Hematopoietic multipotent progenitor cell treated with erythropoietin and hydrocortisone succinate and interleukin-3 and kit ligand, for 15 days (in vitro differentiated cells): Measurements from ENCODE around the gene DPYD.
"Not testable (repeated sequence)": the region's sequence is repeated elsewhere in the genome, so short reads cannot be mapped to it uniquely, and the experiment has no call there.

Experiments
- DNase-seq: peaks from one replicate; pipeline ENCODE4 v3.0.0-alpha.2; 2015; ENCODE audit warnings: low spot score

Gene DPYD

DNA sequence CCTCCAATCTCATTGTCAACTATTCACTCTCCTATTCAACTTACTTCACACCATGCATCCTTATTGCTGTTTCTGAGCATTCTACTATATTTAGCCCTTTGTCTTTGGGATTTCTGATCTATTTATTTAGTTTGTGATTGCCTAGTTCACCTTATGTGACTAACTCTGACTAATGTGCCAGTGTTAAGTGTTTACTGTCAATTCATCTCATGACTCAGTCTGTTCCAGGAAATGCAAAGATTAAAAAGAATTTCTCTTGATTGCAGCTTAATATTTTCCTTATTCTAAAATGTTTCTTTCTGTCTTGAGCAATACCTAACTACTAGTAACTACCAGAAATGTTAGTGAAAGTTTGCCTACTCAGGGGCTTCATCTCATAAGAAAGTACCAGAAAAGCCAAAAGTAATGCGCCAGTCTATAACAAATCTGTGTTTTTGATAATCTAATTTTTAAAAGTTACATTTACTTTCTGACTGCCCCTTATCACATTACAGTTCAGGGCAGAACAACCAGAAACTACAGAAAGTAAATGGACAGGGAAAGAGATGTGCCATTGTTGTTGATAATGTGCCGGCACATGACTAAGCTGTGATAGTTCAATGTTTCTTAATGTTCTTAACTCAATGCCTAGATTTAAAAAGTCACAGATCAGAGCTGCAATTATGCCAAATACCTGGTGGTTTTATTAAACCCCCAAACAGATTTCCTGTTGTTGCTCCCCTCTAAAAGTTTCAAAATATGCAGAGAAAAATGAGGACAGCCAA lies 642.8 kb downstream of the DPYD start:
- DNase-seq, result no peak

DNA sequence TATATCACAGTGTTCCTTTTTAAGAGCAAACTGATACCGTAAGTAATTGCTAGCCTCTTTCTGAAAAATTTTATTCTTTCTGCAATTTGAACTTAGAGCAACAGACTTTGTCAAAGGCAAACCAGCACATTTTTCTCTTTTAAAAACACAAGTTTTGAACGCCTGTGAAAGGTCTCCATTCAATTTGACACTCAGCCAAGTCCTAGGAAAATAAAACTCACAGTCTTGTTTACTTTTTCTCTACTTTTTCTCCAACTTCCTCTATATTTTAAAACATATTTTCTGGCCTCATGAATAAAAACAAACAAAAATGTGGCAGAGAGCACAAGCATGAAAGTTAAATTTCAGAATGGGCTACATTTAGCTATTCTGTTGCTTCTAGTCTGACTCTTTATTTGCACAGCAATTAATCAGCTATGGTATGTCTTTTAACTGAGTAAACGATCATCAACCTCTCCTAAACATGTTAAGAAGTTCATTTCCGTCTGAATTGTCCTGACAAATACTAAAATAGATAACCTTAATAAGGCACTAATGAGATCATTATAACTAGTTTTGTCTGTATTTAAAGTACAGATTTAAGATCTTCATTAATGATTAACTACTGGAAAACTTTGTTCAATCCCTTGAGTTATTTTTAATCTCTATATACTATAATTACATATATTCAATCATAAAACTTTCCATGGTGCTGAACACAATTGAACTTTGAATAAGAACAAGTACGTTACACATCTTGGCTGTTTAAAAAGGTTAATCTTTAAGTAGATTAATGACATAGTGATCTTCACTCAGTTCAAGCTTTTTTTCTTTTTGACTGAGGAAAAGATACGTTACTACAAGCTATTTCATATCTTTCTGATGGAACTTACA lies 648.7 kb downstream of the DPYD start:
- DNase-seq, result no peak

DNA sequence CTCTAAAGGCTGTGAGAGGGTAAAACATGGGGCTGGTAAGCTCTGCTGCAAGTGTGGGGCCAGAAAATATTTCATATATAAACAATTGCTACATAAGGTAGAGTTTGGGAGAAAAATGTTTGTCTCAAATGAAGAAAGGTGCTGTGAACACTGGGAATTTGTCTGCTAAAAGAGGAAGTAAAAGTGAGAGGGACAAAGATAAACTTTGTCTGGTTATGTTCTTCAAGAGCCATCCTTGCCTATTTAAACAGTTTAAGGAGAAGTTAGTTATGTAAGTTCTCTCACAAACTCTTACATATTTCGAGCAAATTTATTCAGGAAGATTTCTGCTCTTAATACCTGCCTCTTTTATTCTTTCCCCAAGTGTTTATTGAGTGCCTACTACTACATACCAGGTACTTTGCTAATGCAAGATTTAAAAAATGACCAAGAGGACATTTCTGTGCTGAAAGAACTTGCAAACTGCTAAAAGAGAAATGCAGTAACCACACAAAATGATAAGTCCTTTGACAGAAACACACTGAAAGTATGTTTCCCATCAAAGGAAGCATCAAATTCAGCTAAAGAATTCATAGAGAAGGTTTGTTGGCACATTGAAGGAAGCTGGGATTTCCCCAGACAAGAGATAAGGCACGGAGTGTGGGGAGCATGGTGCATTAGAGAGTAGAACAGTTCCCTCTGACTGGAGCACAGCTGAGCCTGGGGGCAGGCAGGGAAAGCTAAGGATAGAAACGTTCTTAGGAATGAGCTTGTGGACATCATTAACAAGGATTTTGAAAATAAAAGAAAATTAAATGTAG lies 650.1 kb downstream of the DPYD start:
- no peak for DNase-seq

DNA sequence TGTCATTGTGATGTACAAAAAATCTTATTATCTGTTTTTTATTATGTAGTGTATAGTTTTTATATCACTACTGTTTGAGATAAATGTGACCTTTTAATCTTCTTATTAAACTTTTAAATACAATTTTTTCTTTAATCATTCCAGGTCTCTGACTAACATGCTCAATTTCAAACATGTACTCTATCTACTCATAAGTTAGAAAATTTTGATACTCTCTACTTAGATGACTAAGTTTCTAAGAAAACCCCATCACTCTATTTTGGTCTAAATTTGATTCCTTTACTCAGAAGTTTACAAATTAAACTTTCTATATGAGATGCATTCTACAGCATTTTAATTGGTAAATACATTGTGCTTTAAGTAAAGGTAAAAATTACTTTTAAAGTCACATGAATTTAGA lies 655.2 kb downstream of the DPYD start:
- DNase-seq, result no peak

DNA sequence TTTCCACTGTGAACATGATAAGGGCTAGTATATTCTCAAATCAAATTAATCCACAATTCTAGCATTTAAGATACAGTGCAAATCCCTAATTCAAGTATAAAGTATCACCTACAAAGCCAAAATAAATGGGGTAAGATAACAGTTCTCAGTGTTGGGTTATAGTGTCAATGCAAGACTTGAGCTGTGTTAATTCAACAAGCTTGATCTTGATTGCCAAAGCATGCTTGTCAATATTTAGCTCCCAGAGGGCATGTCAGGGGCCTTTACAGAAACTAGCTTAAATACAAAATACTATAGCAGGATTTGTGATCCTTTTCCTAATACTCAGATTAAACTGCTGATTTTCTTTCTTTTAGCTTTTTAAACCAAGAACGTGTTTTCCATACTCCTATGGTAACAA lies 658.0 kb downstream of the DPYD start:
- no peak for DNase-seq

DNA sequence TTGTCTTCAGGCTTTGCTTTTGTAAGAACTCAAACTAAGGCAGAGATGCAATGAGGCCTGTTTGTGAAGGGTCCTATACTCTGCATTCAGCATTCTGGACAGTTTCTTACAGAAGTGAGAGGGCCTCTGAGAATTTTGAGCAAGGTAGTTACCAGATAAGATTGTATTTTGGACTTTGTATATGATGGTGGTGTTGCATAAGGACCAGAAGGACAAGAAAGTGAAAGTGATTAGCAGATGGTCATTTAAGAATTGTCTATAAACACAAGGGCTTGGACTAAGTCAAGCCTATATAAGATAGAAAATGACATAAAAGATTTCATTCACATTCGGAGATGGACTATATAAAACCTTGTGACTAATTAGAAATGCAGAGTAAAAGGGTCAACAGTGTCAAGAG lies 662.2 kb downstream of the DPYD start:
- DNase-seq, result no peak

DNA sequence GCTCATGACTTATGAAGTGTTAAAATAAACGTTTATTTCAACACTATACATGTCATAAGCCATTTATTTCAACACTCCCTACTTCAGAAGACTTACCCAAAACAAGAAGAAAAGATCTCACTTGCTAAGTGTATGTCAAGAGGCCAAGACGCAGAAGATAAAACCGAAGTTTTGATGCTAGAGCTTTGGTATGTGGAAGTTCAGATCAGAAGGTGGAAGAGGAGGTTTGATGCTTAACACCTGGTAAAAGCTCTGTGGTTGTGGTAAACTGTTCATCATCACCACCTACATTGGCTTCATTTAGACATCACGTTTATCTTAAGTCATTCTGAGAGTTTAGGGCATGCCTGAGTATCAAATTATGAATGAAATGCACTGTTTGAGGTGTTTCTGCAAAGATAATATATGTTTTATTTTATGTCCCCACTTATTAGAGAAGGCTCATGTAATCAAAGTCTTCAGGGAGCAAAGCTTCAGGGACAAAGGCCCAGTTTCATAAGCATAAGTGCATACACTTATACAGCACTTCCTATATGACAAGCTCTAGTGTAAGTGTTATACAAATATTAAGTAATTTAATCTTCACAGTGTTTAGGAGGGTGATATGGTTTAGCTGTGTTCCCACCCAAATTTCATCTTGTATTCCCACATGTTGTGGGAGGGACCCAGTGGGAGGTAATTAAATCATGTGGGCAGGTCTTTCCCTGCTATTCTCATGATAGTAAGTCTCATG lies 665.9 kb downstream of the DPYD start:
- no peak for DNase-seq

DNA sequence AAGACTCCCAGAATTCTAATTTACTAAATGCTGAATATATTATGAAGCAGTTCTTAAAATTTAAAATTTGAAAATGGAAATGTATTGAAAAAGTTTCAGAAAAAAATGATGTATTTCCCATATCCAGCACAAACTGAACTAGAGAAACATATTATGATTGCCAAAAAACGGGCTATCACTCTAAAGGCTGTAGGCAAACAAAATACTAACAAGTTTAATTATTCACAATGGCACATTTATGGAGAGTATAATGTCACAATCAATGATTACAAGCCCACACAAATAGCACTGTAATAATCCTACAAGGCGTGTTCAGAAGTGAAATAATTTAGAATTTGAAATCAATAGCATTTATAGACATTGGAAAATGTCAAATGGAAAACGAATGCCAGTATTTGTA lies 667.9 kb downstream of the DPYD start:
- DNase-seq, result no peak

DNA sequence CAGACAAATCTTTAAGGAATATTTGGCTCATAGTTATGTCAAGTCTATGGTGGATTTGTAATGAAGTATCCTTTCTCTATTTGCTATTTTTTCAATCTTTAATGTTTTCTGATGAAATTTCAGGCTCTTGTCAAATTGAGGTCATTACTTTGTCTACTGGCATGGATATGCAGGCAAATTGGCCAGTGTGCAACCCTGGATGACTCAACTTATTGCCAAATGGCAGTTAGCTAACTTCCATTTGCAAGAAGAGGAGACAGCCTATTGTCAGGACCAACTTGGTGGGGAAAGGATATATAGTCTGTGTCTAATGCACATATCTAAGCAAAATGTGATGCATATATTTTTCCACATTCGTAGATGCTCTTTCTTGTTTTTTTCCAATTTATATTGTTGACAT lies 668.8 kb downstream of the DPYD start:
- DNase-seq, result no peak

DNA sequence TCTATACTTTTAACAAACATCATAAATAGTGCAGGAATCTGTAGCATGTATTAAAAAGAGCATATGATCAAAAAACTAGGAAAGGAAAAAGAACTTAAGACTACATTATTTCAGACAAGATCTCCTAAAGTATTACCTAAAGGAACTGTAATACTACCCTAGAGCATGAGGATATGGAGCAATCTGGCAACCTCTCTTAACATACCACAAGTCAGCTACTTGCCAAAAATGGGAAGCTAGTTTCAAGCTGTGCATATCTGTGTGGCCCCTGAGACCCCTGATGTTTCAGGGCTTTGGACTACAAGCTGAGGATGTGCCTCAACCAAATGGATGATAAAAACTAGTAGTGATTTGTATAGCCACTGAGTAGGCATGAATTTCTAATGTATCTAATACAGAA lies 673.6 kb downstream of the DPYD start:
- DNase-seq, result no peak

DNA sequence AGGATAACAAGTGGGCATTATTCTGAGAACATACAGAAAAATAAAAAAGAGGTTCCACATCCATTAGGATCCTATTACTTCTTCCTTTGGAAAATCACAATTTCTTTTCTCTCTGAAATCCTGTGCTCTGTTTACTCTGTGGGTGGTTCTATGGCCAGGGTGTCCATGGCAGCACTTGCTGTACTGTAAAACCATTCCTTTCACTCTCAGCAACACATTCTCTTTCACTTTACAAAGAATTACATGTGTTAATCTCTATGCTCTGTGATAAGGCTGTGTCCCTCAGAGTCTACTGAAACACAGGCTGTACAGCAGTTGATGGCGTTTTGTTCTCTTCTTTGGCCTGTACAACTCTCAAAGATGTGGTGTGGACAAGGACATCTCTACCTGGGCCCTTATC lies 675.2 kb downstream of the DPYD start:
- no peak for DNase-seq

DNA sequence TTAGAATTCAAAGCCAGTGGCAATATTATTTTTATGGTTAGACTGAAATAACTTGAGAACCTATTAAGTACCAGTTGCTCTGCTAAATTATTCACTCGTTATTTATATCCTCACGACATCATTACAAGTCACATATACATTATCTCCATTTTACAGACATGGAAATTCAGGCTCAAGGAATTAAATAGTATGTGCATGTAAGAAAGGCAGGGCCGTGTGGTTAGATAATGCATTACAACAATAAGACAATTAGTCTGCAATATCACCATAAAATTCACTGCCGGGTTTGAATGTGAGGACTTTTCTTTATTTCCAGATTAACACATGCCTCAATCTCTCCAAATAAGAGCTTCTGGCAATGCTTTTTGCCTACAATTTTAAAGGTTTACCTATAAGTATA lies 675.8 kb downstream of the DPYD start:
- no peak for DNase-seq

DNA sequence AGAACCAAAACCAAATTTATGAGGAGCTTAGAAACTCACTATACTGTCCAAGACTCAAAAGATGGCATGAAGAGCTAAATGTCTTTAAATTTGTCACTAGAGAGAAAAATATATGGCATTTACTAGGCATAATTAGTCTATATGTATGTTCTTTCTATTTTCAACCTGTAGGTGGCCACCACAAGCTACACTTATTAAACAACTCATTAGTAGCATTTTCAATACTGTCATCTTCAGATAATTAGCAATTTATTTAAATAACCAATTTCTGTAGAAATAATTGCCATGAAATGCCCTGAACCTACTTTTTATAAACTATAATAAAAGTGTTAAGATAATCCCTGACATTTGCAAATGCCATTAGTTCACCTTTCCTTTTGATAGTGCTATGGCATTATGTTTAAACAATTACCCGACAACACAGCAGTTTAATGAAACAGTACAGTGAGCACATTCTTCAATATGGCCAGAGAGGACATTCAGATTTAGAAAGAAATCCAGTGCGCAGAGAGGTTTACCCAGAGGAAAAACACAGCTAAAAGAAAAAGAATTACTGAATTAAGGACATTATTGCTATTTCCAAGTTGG lies 676.8 kb downstream of the DPYD start:
- no peak for DNase-seq

DNA sequence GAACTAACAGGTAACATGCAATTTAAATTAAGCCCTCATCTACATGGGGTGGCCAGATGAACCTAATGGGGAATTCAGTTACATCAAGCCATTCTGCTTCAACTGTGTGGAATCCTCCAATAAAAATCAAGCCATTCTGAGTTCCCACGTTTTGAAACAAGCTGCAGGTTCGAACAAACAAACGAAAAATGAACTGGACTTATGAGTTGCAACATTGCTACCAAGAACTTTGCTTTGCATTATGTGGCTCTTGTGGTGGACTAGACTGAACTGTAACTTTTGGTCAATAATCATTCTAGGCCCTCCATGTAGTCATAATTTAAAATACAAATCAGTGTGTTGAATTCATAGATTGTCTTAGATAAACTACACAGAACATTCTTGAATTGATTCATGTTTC lies 682.0 kb downstream of the DPYD start:
- no peak for DNase-seq

DNA sequence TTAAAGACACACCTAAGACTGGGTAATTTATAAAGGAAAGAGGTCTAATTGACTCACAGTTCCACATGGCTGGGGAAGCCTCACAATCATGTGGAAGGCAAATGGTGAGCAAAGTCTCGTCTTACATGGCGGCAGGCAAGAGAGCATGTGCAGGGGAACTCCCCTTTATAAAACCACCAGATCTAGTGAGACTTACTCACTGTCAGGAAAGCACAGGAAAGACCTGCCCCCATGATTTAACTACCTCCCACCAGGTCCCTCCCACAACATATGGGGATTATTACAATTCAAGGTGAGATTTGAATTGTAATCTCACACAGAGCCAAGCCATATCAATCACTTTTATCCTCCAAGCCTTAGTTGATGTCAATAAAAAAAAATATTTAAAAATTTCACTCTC lies 689.5 kb downstream of the DPYD start:
- not testable (repeated sequence) for DNase-seq

DNA sequence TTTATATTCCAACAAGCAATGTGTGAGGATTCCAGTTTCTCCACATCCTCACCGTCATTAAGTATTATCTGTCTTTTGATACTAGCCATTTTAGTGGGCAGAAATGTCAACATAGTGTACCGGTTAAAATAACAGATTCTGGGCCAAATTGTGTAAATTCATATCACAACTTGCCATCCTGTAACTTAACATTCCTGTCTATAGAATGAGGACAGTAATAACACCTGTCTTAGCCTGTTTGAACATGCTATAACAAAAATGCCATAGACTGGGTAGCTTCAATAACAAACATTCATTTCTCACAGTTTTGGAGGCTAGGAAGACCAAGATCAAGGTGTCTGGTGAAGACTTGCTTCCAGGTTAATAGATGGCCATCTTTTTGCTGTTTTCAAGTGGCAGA lies 708.2 kb downstream of the DPYD start:
- no peak for DNase-seq

DNA sequence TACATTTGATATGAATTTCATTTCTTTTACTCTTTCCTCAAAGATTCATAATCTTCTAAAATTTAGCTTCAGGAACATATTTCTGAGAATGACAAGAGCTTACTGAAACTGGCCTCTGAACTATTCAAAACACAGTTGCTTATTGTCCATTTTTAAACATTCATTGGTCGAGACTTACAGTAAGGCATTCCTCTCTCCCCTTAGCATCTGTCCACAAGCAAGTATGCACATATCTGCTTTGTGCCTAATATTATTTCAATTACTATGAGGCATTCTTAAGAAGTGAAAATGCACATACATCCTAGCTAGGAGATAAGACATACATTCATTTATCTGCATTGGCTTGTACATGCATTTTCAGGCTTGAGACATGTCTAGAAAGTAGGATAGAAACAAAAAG lies 710.5 kb downstream of the DPYD start:
- DNase-seq, result no peak

DNA sequence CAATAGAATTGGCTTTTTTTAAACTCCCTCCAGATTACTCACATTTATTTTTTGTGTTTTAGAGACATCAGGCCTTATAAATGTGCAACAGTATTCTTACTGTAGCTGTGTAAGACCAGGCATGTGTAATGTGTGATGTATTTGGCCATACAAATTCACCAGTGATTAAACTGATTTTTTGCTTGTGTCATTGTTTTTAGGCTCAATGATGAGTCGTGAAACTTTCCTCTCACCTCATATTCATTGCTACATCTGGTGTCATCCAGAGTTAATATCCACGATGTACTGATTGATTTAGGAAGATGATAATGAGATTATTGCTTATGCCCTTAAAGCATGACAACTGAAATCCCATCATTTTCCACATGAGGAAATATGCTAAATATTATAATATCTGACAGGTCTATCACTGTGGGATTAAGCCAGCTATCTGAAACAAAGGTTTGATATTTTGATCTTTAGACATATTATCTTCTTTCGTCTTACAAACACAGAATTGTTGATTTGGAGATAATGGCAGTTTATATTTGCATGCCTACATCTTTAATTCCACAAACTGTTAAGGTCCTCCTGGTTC lies 711.4 kb downstream of the DPYD start:
- DNase-seq, result no peak

DNA sequence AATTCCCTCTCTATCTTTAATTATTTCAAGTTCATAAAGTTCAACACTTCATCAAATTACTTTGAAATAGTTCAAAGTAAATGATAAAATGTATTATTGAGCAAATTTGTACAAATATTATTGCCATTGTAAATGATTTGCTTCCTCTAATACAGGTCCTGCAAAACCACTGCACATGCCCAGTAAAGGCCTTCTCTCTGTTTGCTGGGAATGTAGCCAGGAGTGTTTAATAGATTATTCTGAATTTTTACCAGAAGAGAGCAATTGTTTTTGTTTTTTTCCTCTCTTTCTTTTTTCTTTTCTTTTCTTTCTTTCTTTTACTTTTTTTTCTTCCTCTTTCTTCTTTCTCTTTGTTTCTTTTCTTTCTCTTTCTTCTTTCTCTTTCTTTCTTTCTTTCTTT lies 713.0 kb downstream of the DPYD start:
- no peak for DNase-seq

DNA sequence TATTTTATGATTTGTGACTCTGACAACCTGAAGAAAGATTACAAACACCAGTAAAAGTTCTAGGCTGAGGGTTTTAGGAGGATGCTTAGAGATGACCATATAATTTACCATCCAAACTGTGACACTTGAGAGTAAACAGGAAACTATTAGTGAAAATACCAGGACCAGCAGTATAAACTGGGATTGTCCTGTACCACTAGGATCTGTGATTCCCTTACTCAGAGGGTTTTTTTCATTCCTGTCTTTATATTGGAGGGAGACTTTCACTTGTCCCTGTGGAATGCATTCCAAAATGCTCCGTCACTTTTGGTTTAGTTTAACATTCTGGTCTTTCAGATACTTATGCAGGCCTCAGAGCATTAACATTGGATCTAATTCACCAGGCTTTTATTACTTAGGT lies 716.4 kb downstream of the DPYD start:
- no peak for DNase-seq
